Small intestine (tissue), 7 donors: Measurements from ENCODE around the gene CYP4F2. TPM values are rescaled to one million over a fixed set of nuclear protein-coding genes. Genes with fewer than 3 reads are reported as not detected.
"Not testable (repeated sequence)": the region's sequence is repeated elsewhere in the genome, so short reads cannot be mapped to it uniquely, and the experiment has no call there.

ENCODE experiments used
- DNase-seq, 2 donors: peaks; one replicate each; pipeline versions ENCODE4 v3.0.0 to v3.0.0-alpha.2; 2013
- FAIRE-seq: peaks from 2 replicates; lab custom pipeline; 2012; peaks lifted over from hg19 to GRCh38; lab: Jason Lieb, UNC
- H3K27ac ChIP-seq, 3 donors: one replicate each; pipeline ENCODE4 v1.5.1; 2013; ENCODE audit warnings: low read length in 2 of 3, mild to moderate bottlenecking in 2 of 3, control low read depth in 1 of 3, inconsistent platforms in 1 of 3, low read depth in 1 of 3, moderate library complexity in 1 of 3
- H3K27me3 ChIP-seq, 3 donors: one replicate each; pipeline ENCODE4 v1.6.1; 2013; ENCODE audit warnings: low read length in 3 of 3, inconsistent platforms in 1 of 3; ENCODE audit not compliant: control insufficient read depth in 3 of 3, insufficient read depth in 3 of 3
- H3K36me3 ChIP-seq, 3 donors: one replicate each; pipeline ENCODE4 v1.6.1; 2013; ENCODE audit warnings: low read length in 3 of 3, inconsistent platforms in 1 of 3, low read depth in 1 of 3, mild to moderate bottlenecking in 1 of 3, moderate library complexity in 1 of 3; ENCODE audit not compliant: control insufficient read depth in 3 of 3, insufficient read depth in 2 of 3
- H3K4me1 ChIP-seq, 3 donors: one replicate each; pipeline ENCODE4 v1.6.1; 2013; ENCODE audit warnings: low read length in 2 of 3, inconsistent platforms in 1 of 3, low read depth in 1 of 3, mild to moderate bottlenecking in 1 of 3, moderate library complexity in 1 of 3; ENCODE audit not compliant: control insufficient read depth in 3 of 3, insufficient read depth in 2 of 3
- H3K4me3 ChIP-seq, 3 donors: one replicate each; pipeline ENCODE4 v1.5.1; 2013; ENCODE audit warnings: low read length in 3 of 3, control low read depth in 1 of 3, inconsistent platforms in 1 of 3, low read depth in 1 of 3, mild to moderate bottlenecking in 1 of 3, moderate library complexity in 1 of 3
- H3K9me3 ChIP-seq, 2 donors: one replicate each; pipeline ENCODE4 v1.6.1; 2013; ENCODE audit warnings: low read depth in 1 of 2, low read length in 1 of 2; ENCODE audit not compliant: control insufficient read depth in 2 of 2, insufficient read depth in 1 of 2
- WGBS, 3 donors: extraction: QIAGEN DNeasy Blood & Tissue Kit; methylation state at CpG; one replicate each; pipeline ENCODE4 v1.1.7; 2013; 5-methylcytosine and 5-hydroxymethylcytosine counted together
- polyA plus RNA-seq, 4 donors: library from polyadenylated mRNA; stranded (reverse) in 3 of 4; unstranded in 1 of 4; fragments of 200-250 nt in 3 of 4; fragments of 120-200 nt in 1 of 4; gene quantifications; one replicate each; pipeline versions ENCODE4 v1.2.1 to v1.2.3, GENCODE V29; 2013
- donor health status: healthy with polysubstance abuse.
- donor health status: control.
- donor health status: control.
- donor health status: Bipolar disorder and iron deficiency.
- donor health status: healthy.

The CYP4F2 gene
- polyA plus RNA-seq, 4 donors: 3.8 to 135 (median 26.3) TPM

- H3K4me3 ChIP-seq: peak overlapping the region in 1 of 3 donors; percentile 36
- FAIRE-seq, H3K9me3 ChIP-seq, DNase-seq, H3K4me1 ChIP-seq, H3K36me3 ChIP-seq: not testable (repeated sequence)
- H3K27ac ChIP-seq: peak overlapping the region in 1 of 3 donors; percentile 82
- H3K27me3 ChIP-seq: peaks cover 0 to 15% (median 0%) of the 10 kb centered on the region in 3 donors
- 44 to 78% (median 49%) methylated on average over 12 of the region's 12 CpGs for WGBS, 3 donors
These were observed 36.0 kb upstream of the CYP4F2 start for GRCh38 chr19:15933761-15934331.

DNA sequence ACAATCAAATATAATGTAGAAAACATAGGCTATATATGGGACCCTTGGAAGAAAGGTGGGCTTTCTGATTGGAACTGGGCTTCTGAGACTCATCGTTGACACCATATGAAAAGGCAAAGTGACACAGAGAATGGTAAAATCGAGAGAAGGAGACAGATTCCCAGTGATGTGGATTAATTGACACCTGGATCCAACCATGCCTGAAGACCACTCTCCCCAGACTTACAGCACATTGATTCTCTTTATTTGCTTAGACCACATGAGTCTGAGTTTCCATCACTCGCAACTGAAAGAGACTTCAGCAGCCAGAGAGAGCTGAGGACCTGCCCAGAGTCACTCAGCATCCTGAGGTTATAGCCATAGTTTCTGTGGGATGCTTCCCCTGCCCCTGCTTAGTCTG is 30.4 kb upstream of the CYP4F2 start:
- no peaks in the 10 kb centered on the region for H3K36me3 ChIP-seq
- FAIRE-seq (no peak), DNase-seq (no peak)
- no peak overlapping the region for H3K4me3 ChIP-seq
- 83 to 92% (median 88%) methylated on average over 3 of the region's 3 CpGs for WGBS, 3 donors
- H3K9me3 ChIP-seq: no peaks in the 10 kb centered on the region
- no peaks in the 10 kb centered on the region for H3K4me1 ChIP-seq
- H3K27me3 ChIP-seq: no peaks in the 10 kb centered on the region
- H3K27ac ChIP-seq: no peak overlapping the region

GRCh38 chr19:15926484-15926883 is 28.6 kb upstream of the CYP4F2 start:
- Histone ChIP-seq H3K4me3 (no peak overlapping the region), H3K27ac (peak overlapping the region in 1 of 3 donors; percentile 6), H3K36me3 (no peaks in the 10 kb centered on the region), H3K4me1 (no peaks in the 10 kb centered on the region), H3K9me3 (no peaks in the 10 kb centered on the region), H3K27me3 (no peaks in the 10 kb centered on the region)
- DNase-seq (peak; percentile 36 to 88), FAIRE-seq (no peak)
- WGBS, 3 donors: 0 to 26% (median 0%) methylated on average over 1 of the region's 1 CpG

DNA sequence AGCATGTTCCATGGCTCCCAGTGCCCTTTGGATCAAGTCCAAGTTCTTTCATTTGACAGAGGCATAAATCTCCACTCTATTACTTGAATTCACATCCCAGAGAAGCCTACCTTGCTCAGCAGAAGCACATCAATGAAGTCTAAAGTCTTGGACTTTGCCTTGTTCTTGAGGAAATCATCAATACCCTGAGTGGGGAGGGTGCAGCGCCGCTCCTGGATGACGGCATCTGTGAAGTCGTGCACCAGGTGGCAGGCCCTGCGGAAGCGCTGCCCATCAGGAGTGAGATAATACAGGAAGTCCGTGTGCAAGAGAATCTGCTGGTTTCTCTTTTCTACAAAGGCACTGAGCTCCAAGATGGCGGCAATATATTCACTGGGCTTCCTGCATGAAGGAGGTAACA is 25.8 kb upstream of the CYP4F2 start:
- H3K4me1 ChIP-seq: no peaks in the 10 kb centered on the region
- no peak for FAIRE-seq
- H3K4me3 ChIP-seq: no peak overlapping the region
- peak in 1 of 2 donors; percentile 93 for DNase-seq
- WGBS, 3 donors: 36 to 76% (median 47%) methylated on average over 8 of the region's 8 CpGs
- H3K36me3 ChIP-seq: no peaks in the 10 kb centered on the region
- H3K27ac ChIP-seq: peak overlapping the region in 1 of 3 donors; percentile 34
- H3K9me3 ChIP-seq: no peaks in the 10 kb centered on the region
- no peaks in the 10 kb centered on the region for H3K27me3 ChIP-seq

- Histone ChIP-seq H3K27me3 (no peaks in the 10 kb centered on the region), H3K9me3 (no peaks in the 10 kb centered on the region), H3K36me3 (no peaks in the 10 kb centered on the region), H3K4me3 (no peak overlapping the region), H3K27ac (no peak overlapping the region), H3K4me1 (no peaks in the 10 kb centered on the region)
- no peak for FAIRE-seq
- no peak for DNase-seq
- WGBS, 3 donors: 51 to 82% (median 58%) methylated on average over 4 of the region's 4 CpGs
These were observed 24.1 kb upstream of the CYP4F2 start for GRCh38 chr19:15922021-15922420.

DNA sequence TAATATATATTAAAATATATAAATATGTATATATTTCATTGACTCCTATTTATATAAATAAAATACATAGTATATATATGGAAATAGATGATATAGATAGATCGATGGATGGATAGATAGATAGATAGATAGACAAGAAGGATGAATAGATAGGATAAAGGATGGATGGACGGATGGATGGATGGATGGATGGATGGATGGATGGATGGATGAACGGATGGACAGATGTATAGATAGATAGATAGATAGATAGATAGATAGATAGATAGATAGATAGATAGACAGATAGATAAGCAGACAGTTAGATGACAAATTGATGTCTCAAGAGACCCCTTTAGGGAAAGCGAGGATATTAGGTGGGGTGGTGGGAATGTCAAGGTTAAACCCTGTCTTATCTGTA is 21.4 kb upstream of the CYP4F2 start:
- Histone ChIP-seq H3K4me1 (no peaks in the 10 kb centered on the region), H3K27ac (no peak overlapping the region), H3K4me3 (no peak overlapping the region), H3K9me3 (peaks cover 0 to 4% of the 10 kb centered on the region in 2 donors), H3K36me3 (no peaks in the 10 kb centered on the region), H3K27me3 (peaks cover 0 to 2% (median 0%) of the 10 kb centered on the region in 3 donors)
- DNase-seq: no peak
- 79 to 83% (median 80%) methylated on average over 4 of the region's 4 CpGs for WGBS, 3 donors
- no peak for FAIRE-seq

DNA sequence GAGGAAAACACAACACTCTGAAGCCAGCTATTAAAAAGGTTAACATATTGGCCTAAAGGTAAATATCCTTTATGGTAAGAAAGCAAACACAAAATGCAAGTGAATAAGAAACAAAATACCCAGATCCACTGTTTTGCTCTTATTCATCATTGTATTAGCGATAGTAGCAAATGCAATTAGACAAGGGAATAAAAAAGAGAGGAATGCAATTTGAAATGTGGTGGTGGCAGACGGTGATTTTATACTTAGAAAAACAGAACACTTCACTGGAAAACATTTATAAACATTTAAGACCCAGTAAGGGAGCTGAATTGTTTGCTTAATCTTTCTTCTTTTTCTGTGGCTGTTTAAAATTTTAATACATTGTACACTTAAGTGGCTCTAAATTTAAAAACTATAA is 17.2 kb upstream of the CYP4F2 start:
- WGBS, 3 donors: 93 to 97% (median 97%) methylated on average over 2 of the region's 2 CpGs
- DNase-seq (no peak), FAIRE-seq (no peak)
- Histone ChIP-seq H3K27ac (no peak overlapping the region), H3K36me3 (no peaks in the 10 kb centered on the region), H3K4me3 (no peak overlapping the region), H3K27me3 (peaks cover 0 to 16% (median 9%) of the 10 kb centered on the region in 3 donors), H3K4me1 (no peaks in the 10 kb centered on the region), H3K9me3 (peaks cover 0 to 4% of the 10 kb centered on the region in 2 donors)

DNA sequence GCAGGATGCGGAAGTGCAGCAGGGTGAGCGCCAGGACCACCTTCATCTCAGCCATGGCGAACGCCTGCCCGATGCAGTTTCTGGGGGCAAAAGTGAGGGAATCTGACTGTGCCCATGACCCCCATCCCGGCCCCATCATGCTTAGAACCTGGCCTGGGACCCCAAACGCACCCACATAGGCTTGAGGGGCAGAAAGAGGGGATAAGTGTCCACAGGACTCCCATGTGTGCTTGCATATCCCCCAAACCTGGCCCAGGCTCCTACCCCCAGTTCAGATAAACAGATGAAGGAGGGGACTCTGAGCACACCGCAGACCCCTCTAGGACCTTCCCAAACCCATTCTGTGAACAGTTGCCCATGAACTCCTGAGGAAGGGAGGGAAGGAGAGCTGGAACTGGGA is 16.0 kb upstream of the CYP4F2 start:
- no peak overlapping the region for H3K27ac ChIP-seq
- H3K4me3 ChIP-seq: no peak overlapping the region
- H3K9me3 ChIP-seq: peaks cover 0 to 4% of the 10 kb centered on the region in 2 donors
- WGBS, 3 donors: 91 to 94% (median 93%) methylated on average over 8 of the region's 8 CpGs
- peaks cover 0 to 16% (median 9%) of the 10 kb centered on the region in 3 donors for H3K27me3 ChIP-seq
- no peaks in the 10 kb centered on the region for H3K4me1 ChIP-seq
- DNase-seq: no peak
- no peaks in the 10 kb centered on the region for H3K36me3 ChIP-seq
- no peak for FAIRE-seq

DNA sequence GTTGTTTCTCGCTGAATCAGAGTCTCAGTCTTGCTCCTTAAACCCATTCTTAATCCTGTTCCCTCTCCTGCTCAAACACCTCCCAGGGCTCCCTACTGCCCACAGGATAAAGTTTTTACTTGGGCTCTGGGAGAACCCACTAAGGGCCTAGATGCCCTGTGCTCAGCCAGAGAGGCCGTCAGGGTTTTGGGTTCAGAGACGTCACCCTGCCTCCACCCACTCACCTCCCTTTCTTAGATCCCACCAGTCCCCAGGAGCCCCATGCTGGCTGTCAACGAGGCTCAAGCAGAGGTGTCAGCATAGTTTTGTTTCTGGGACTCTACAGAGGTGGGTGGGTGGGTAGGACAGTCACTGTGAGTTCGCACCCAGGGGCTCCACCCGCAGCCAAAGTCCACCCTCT is 15.5 kb upstream of the CYP4F2 start:
- 55 to 70% (median 66%) methylated on average over 6 of the region's 6 CpGs for WGBS, 3 donors
- Histone ChIP-seq H3K4me1 (no peaks in the 10 kb centered on the region), H3K27me3 (peaks cover 0 to 16% (median 9%) of the 10 kb centered on the region in 3 donors), H3K4me3 (no peak overlapping the region), H3K36me3 (no peaks in the 10 kb centered on the region), H3K9me3 (peaks cover 0 to 4% of the 10 kb centered on the region in 2 donors), H3K27ac (no peak overlapping the region)
- DNase-seq (no peak), FAIRE-seq (no peak)
